ENCODE measurements around the gene N4BP3.

Gene N4BP3

GRCh38 chr5:178145965-178146820 lies 32.9 kb downstream of the N4BP3 start:
- peak in 17 of 51 donors; percentile 5 to 39 (median 15) for DNase-seq

- DNase-seq = no peak
These were observed 34.1 kb downstream of the N4BP3 start for GRCh38 chr5:178147406-178147805.

- peak in 1 of 51 donors; percentile 43 for DNase-seq
These were observed 36.0 kb downstream of the N4BP3 start for GRCh38 chr5:178149199-178149932.

GRCh38 chr5:178150977-178151734 lies 37.8 kb downstream of the N4BP3 start:
- DNase-seq = no peak

GRCh38 chr5:178152491-178153444 lies 39.4 kb downstream of the N4BP3 start:
- DNase-seq = no peak

GRCh38 chr5:178153530-178154340 lies 40.4 kb downstream of the N4BP3 start, which contains the start of gene NHP2:
Gene NHP2, minus strand, starts transcription at chr5:178153885. Its CDS starts 68 bp downstream, at chr5:178153817.
- peak; percentile 70 to 99 (median 97) for DNase-seq

GRCh38 chr5:178155065-178155464 lies 41.7 kb downstream of the N4BP3 start:
- DNase-seq = no peak

GRCh38 chr5:178160176-178160575 lies 46.8 kb downstream of the N4BP3 start:
- no peak for DNase-seq

GRCh38 chr5:178162481-178162880 lies 49.1 kb downstream of the N4BP3 start:
- DNase-seq = no peak

GRCh38 chr5:178163772-178164735 lies 50.7 kb downstream of the N4BP3 start:
- DNase-seq = peak in 50 of 51 donors; percentile 9 to 88 (median 63)

- no peak for DNase-seq
These were observed 52.2 kb downstream of the N4BP3 start for GRCh38 chr5:178165581-178165980.

GRCh38 chr5:178170455-178170854 lies 57.1 kb downstream of the N4BP3 start:
- no peak for DNase-seq

GRCh38 chr5:178174456-178174855 lies 61.1 kb downstream of the N4BP3 start:
- DNase-seq = no peak

All from hypothalamus (tissue), 51 donors.